Astrocyte of the spinal cord (primary cell): ENCODE data around the gene SNF8.

Experiments used
- DNase-seq: peaks from one replicate; pipeline ENCODE4 v3.0.0; 2011; ENCODE audit warnings: low read depth, low spot score
- H3K4me3 ChIP-seq: 2 replicates; pipeline ENCODE4 v1.5.1; 2011; ENCODE audit warnings: low read depth, mild to moderate bottlenecking, low read length, moderate library complexity
- CTCF ChIP-seq: IDR thresholded peaks from 2 replicates; pipeline ENCODE4 v1.5.1; 2012; ENCODE audit warnings: low read depth, mild to moderate bottlenecking, low read length, inconsistent platforms
- in situ Hi-C: cut with HindIII; loops from 2 replicates; pipeline ENCODE4 v1.10.0; 2017; ENCODE audit warnings: low sequenced_read_pairs

Gene SNF8

GRCh38 chr17:48893646-48894508, 50.8 kb downstream of the SNF8 start:
- DNase-seq: no peak
- H3K4me3 ChIP-seq: peak overlapping the region; percentile 93
- no peak for TF ChIP-seq CTCF
- in situ Hi-C loops: no loop called here

GRCh38 chr17:48892940-48893645, 51.5 kb downstream of the SNF8 start:
- peak overlapping the region; percentile 93 for H3K4me3 ChIP-seq
- no peak for DNase-seq
- in situ Hi-C loops: no loop called here
- TF ChIP-seq CTCF: no peak

- H3K4me3 ChIP-seq: no peak overlapping the region
- in situ Hi-C loops: no loop called here
- DNase-seq: no peak
- TF ChIP-seq CTCF: no peak
Measured at GRCh38 chr17:48890086-48890485, 54.6 kb downstream of the SNF8 start.

GRCh38 chr17:48883171-48883570, 61.5 kb downstream of the SNF8 start:
- in situ Hi-C loops: no loop called here
- TF ChIP-seq CTCF: no peak
- DNase-seq: no peak
- no peak overlapping the region for H3K4me3 ChIP-seq

GRCh38 chr17:48882272-48882671, 62.4 kb downstream of the SNF8 start:
- H3K4me3 ChIP-seq: no peak overlapping the region
- in situ Hi-C loops: no loop called here
- DNase-seq: no peak
- no peak for TF ChIP-seq CTCF
